Inflammatory macrophage (primary cell): Measurements from ENCODE around the gene ZDHHC8.

Experiments
- DNase-seq, 2 donors: peaks; one replicate each; pipeline ENCODE4 v3.0.0-alpha.2; 2020 to 2022
- total RNA-seq, 18 experiments: gene quantifications; one replicate each; lab custom pipeline; 2026; ENCODE audit warnings: mixed read lengths in 6 of 18, inconsistent platforms in 2 of 18; lab: John Stamatoyannopoulos, UW

ZDHHC8 gene, protein sequence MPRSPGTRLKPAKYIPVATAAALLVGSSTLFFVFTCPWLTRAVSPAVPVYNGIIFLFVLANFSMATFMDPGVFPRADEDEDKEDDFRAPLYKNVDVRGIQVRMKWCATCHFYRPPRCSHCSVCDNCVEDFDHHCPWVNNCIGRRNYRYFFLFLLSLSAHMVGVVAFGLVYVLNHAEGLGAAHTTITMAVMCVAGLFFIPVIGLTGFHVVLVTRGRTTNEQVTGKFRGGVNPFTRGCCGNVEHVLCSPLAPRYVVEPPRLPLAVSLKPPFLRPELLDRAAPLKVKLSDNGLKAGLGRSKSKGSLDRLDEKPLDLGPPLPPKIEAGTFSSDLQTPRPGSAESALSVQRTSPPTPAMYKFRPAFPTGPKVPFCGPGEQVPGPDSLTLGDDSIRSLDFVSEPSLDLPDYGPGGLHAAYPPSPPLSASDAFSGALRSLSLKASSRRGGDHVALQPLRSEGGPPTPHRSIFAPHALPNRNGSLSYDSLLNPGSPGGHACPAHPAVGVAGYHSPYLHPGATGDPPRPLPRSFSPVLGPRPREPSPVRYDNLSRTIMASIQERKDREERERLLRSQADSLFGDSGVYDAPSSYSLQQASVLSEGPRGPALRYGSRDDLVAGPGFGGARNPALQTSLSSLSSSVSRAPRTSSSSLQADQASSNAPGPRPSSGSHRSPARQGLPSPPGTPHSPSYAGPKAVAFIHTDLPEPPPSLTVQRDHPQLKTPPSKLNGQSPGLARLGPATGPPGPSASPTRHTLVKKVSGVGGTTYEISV
- 6.5 to 49.9 (median 16.5) reads per million in 18 experiments for total RNA-seq

DNA sequence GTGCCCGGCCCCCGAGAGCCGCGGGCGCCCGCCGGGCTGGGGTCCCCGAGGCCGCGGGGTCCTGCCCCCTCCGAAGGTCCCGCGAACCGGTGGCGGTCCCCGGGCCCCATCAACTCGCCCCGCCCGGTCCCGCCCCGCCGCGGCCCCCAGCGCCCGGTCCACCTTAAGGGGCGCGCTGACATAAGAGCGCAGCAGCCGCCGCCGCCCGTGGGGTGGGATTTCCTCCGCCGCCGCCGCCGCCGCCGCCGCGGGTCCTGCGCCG, at the start of gene ZDHHC8:
ZDHHC8 (plus strand) TSS at position 208 of the 262 bp plus-strand sequence. CDS start 144 bp downstream, outside the sequence.
- peak; percentile 8 to 31 for DNase-seq

- DNase-seq: no peak
Observed at GRCh38 chr22:20083157-20083890, 48.3 kb upstream of the ZDHHC8 start.

DNA sequence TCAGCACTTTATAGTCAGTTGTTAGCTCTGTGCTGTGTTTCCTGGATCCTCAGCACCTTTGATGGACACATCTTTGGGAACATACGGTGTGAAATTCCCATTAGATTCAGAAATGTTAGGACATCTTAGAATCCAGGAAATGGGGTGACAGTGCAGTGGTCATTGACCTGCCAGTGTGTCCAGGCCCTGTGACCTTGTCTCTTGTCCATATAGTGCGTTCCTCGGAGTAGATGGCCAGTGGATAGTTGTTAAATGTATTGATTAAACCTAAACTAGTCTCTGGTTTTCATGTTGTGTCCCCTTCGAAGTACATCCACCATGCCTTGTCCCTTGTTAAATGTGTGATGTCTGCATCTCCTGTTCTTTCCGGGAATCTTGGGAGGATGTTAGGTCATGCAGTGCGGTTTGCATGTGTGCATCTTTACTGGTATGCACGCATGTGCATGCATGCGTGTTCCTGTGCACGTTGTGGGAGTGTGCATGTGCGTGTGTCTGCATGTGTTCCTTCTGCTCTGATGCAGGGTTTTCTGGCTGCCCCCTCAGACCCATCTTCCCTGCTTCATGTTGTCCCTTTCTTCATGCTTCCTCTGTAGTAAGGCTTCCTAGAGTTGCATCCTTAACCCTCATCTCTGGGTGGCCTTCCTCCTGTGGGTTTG, 47.6 kb upstream of the ZDHHC8 start:
- no peak for DNase-seq

- no peak for DNase-seq
Observed at GRCh38 chr22:20084547-20085413, 46.8 kb upstream of the ZDHHC8 start.

- no peak for DNase-seq
Observed at GRCh38 chr22:20085651-20086050, 46.0 kb upstream of the ZDHHC8 start.

DNA sequence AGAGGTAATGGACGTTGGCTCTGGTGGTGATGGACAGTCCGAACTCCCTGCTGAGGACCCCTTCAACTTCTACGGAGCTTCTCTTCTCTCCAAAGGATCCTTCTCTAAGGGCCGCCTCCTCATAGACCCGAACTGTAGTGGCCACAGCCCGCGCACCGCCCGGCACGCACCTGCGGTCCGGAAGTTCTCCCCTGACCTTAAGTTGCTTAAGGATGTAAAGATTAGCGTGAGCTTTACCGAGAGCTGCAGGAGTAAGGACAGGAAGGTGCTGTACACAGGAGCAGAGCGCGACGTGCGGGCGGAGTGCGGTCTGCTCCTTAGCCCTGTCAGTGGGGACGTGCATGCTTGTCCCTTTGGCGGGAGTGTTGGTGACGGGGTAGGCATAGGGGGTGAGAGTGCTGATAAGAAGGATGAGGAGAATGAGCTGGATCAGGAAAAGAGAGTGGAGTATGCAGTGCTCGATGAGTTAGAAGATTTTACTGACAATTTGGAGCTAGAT, 45.5 kb upstream of the ZDHHC8 start:
- no peak for DNase-seq

DNA sequence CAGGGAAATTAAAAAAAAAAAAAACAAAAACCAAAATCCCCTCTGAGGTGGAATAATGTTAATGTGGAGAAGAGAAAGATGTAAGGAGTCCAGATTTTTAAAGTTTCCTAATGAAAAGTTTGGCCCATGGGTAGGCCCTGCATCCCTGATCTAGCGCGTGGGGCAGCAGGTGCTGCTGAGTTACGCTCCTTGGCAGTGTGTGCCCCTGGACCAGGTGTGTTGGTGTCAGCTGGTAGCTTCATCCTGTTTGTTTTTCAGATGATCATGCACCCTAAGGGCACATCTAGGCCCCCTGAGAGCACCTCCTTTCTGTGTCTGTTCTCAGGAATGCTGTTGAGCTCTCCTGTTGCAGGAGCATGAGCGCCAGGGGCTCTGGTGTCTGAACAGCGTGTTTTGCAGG, 44.8 kb upstream of the ZDHHC8 start:
- no peak for DNase-seq

- no peak for DNase-seq
Observed at GRCh38 chr22:20087319-20088262, 44.0 kb upstream of the ZDHHC8 start.

DNA sequence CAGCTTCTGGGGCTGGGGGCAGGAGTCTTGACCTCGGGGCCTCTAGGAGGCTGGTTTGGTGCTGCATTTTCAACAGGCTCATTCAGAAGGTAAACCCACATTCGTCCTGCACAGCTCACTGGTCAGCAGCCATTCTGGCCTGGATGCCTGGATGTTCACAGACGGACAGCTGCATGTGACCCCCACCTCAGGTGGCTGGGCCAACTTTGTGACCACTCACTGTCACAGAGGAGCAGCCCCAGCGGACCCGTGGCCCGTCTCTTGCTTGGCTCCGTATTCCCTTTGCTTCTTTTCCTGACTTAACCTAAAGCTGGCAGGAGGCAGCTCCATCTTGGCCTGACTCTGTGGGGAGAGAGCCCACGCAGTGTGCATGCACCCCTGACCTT, 43.3 kb upstream of the ZDHHC8 start:
- no peak for DNase-seq

- DNase-seq: no peak
Observed at GRCh38 chr22:20089226-20089976, 42.2 kb upstream of the ZDHHC8 start.

DNA sequence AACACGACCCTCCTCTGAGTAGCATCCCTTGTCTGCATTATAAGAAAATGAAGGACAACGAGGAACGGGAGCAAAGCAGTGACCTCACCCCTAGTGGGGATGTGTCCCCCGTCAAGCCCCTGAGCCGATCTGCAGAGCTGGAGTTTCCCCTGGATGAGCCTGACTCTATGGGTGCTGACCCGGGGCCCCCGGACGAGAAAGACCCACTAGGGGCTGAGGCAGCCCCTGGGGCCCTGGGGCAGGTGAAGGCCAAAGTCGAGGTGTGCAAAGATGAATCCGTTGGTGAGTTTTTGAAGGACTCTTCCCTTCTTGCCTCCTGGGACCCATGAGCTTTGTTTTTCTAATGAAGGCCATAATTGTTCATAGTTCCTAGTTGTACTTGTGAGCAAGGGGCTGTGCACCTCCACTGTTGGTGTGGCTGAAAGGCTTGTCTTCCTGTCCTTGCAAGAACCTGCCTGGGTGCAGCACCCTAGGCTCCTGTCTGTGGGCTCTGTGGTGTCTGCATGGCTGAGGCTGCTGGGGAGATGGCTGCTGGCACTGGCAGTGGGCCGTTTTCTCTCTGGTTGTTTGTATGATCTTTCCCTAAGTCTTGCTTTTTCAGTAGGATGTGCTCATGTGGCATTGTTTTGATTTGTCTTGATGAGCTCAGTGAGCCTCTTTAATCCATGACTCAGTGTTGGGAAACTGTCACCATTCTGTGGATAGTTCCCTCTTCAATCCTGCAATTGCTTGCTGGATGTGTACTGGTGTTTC, 41.5 kb upstream of the ZDHHC8 start:
- peak; percentile 17 to 32 for DNase-seq

DNA sequence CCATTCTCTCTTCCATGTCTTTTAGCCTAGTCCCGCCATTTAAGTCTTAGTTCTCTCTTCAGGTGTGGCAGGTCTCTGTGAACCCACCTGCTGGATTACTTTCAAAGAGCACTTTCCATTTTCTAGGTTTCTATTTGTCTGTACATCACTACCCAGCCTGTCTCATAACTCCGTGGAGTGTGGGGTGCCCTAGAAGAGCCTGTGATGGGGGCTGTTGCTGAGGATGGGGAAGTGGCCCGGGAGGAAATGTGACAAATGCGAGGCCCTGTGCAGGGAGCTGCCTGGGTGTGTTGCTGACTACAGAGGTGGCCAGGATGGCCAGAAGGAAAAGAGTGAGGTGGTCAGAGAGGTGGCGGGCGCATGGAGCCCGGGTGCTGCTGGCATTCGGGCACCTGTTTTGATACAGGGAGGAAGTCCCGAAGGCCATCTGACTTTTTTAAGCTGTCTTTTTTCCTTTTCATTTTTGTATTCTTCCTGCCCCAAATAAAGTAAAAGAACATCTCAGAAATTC, 40.8 kb upstream of the ZDHHC8 start:
- peak in 1 of 2 donors; percentile 28 for DNase-seq

DNA sequence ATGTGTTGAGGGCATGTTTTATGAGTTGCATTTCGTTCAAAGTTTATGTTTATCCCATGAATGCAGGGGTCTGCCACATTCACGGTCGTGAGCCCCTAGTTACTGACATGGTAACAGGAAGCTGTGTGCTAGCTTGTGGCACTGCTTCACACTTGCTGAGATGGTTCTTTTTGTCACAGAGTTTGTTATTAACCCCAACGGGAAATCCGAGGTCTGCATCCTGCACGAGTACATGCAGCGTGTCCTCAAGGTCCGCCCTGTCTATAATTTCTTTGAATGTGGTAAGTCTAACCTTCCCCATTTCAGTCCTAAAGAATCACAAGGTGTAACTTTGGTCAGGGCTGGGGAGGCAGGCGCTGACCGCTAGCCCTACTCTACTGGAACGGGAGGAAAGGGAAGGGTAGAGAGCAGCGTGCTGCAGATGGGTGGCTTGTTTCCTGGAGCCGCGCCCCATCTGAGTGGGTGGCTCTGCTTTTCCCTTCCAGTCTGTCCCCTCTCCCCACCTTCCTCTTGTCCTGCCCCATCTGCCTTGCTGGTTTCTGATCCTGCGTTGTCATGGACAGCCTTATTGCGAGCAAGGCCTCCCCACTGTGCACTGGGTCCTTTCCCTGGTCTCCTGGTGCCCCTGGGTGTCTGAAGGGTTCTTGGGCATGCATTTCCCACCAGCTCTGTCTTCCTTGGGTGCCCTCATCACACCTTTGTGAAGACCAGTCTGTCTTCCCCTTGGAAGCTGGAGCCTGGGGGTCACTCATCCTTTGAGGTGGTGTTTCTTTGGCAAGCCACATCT, 39.7 kb upstream of the ZDHHC8 start:
- DNase-seq: no peak

DNA sequence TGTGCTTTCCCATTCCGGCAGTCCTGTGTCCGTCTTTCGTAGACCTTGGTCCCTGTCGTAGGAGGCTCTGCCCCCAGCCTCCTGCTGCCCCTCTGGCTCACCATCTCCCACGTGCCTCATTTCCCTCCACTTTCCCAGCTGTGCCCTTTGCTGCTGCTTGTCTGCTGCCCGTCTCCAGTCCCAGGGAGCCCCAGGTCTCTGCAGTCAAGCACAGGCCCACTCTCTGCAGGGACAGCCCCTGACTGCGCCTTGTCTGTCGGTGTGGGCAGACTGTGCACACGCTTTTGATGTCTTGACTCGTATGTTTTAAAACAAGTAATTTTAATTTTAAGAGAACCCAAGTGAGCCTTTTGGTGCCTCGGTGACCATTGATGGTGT, 39.1 kb upstream of the ZDHHC8 start:
- DNase-seq: no peak

GRCh38 chr22:20093418-20094196, 38.0 kb upstream of the ZDHHC8 start:
- no peak for DNase-seq

- no peak for DNase-seq
Observed at GRCh38 chr22:20094197-20094807, 37.3 kb upstream of the ZDHHC8 start.

GRCh38 chr22:20095521-20095920, 36.1 kb upstream of the ZDHHC8 start:
- DNase-seq: no peak
